Activated naive CD4-positive, alpha-beta T cell treated with anti-CD3 and anti-CD28 coated beads, Interleukin-2, amount 50 U/mL, for 24 hours (primary cell): Measurements from ENCODE around the gene SLC25A21.
"Not testable (repeated sequence)": the region's sequence is repeated elsewhere in the genome, so short reads cannot be mapped to it uniquely, and the experiment has no call there.

Source experiments
- H3K27ac Mint-ChIP-seq: one replicate; pipeline ENCODE4 v1.8.0; 2021; ENCODE audit warnings: mild to moderate bottlenecking, mixed read lengths
- H3K27me3 Mint-ChIP-seq: one replicate; pipeline ENCODE4 v1.8.0; 2021; ENCODE audit warnings: mixed read lengths
- H3K36me3 Mint-ChIP-seq: one replicate; pipeline ENCODE4 v1.8.0; 2021; ENCODE audit warnings: mixed read lengths
- H3K4me1 Mint-ChIP-seq: one replicate; pipeline ENCODE4 v1.8.0; 2021; ENCODE audit warnings: mixed read lengths
- H3K4me3 Mint-ChIP-seq: one replicate; pipeline ENCODE4 v1.8.0; 2021; ENCODE audit warnings: mild to moderate bottlenecking, mixed read lengths
- H3K9me3 Mint-ChIP-seq: one replicate; pipeline ENCODE4 v1.8.0; 2021; ENCODE audit warnings: mixed read lengths

Gene SLC25A21

GRCh38 chr14:36826614-36827013, 345.8 kb downstream of the SLC25A21 start:
- H3K27me3 Mint-ChIP-seq, result no peaks in the 10 kb centered on the region

GRCh38 chr14:36824854-36825253, 347.6 kb downstream of the SLC25A21 start:
- H3K4me1 Mint-ChIP-seq, result no peaks in the 10 kb centered on the region
- H3K27me3 Mint-ChIP-seq, result no peaks in the 10 kb centered on the region
- H3K27ac Mint-ChIP-seq, result no peak overlapping the region
- H3K36me3 Mint-ChIP-seq, result no peaks in the 10 kb centered on the region
- no peaks in the 10 kb centered on the region for H3K9me3 Mint-ChIP-seq
- H3K4me3 Mint-ChIP-seq, result no peak overlapping the region

More at GRCh38 chr14:36826614-36827013, 345.8 kb downstream of the SLC25A21 start:
- Mint-ChIP-seq H3K27ac (no peak overlapping the region), H3K36me3 (no peaks in the 10 kb centered on the region), H3K9me3 (no peaks in the 10 kb centered on the region), H3K4me1 (no peaks in the 10 kb centered on the region), H3K4me3 (no peak overlapping the region)

- no peaks in the 10 kb centered on the region for H3K36me3 Mint-ChIP-seq
- no peaks in the 10 kb centered on the region for H3K27me3 Mint-ChIP-seq
- H3K4me3 Mint-ChIP-seq, result no peak overlapping the region
- no peaks in the 10 kb centered on the region for H3K9me3 Mint-ChIP-seq
- no peak overlapping the region for H3K27ac Mint-ChIP-seq
- no peaks in the 10 kb centered on the region for H3K4me1 Mint-ChIP-seq
These were observed 348.8 kb downstream of the SLC25A21 start for GRCh38 chr14:36823651-36824050.

GRCh38 chr14:36822685-36823084, 349.7 kb downstream of the SLC25A21 start:
- Mint-ChIP-seq H3K27ac (no peak overlapping the region), H3K9me3 (no peaks in the 10 kb centered on the region), H3K4me3 (no peak overlapping the region), H3K36me3 (no peaks in the 10 kb centered on the region), H3K4me1 (no peaks in the 10 kb centered on the region), H3K27me3 (no peaks in the 10 kb centered on the region)

- H3K4me3 Mint-ChIP-seq, result no peak overlapping the region
These were observed 351.5 kb downstream of the SLC25A21 start for GRCh38 chr14:36820901-36821300.

GRCh38 chr14:36820111-36820709, 352.2 kb downstream of the SLC25A21 start:
- Mint-ChIP-seq H3K27me3 (no peaks in the 10 kb centered on the region), H3K27ac (no peak overlapping the region), H3K4me1 (no peaks in the 10 kb centered on the region), H3K4me3 (no peak overlapping the region), H3K36me3 (no peaks in the 10 kb centered on the region), H3K9me3 (no peaks in the 10 kb centered on the region)

More at GRCh38 chr14:36820901-36821300, 351.5 kb downstream of the SLC25A21 start:
- H3K9me3 Mint-ChIP-seq, result no peaks in the 10 kb centered on the region
- no peaks in the 10 kb centered on the region for H3K4me1 Mint-ChIP-seq
- no peaks in the 10 kb centered on the region for H3K36me3 Mint-ChIP-seq
- no peak overlapping the region for H3K27ac Mint-ChIP-seq
- no peaks in the 10 kb centered on the region for H3K27me3 Mint-ChIP-seq

- H3K4me3 Mint-ChIP-seq, result no peak overlapping the region
- no peaks in the 10 kb centered on the region for H3K27me3 Mint-ChIP-seq
- H3K36me3 Mint-ChIP-seq, result no peaks in the 10 kb centered on the region
- H3K27ac Mint-ChIP-seq, result no peak overlapping the region
- H3K4me1 Mint-ChIP-seq, result no peaks in the 10 kb centered on the region
- H3K9me3 Mint-ChIP-seq, result peaks cover 4% of the 10 kb centered on the region
These were observed 353.5 kb downstream of the SLC25A21 start for GRCh38 chr14:36818794-36819384.

GRCh38 chr14:36818246-36818645, 354.2 kb downstream of the SLC25A21 start:
- Mint-ChIP-seq H3K4me1 (no peaks in the 10 kb centered on the region), H3K27me3 (no peaks in the 10 kb centered on the region), H3K9me3 (peaks cover 4% of the 10 kb centered on the region), H3K4me3 (no peak overlapping the region), H3K36me3 (no peaks in the 10 kb centered on the region), H3K27ac (no peak overlapping the region)

GRCh38 chr14:36817071-36817930, 355.1 kb downstream of the SLC25A21 start:
- H3K27me3 Mint-ChIP-seq, result no peaks in the 10 kb centered on the region
- H3K4me3 Mint-ChIP-seq, result no peak overlapping the region
- H3K4me1 Mint-ChIP-seq, result no peaks in the 10 kb centered on the region
- H3K27ac Mint-ChIP-seq, result no peak overlapping the region
- H3K9me3 Mint-ChIP-seq, result peaks cover 4% of the 10 kb centered on the region
- H3K36me3 Mint-ChIP-seq, result no peaks in the 10 kb centered on the region

- Mint-ChIP-seq H3K4me1 (no peaks in the 10 kb centered on the region), H3K36me3 (no peaks in the 10 kb centered on the region), H3K27ac (no peak overlapping the region), H3K9me3 (peaks cover 4% of the 10 kb centered on the region), H3K4me3 (no peak overlapping the region), H3K27me3 (no peaks in the 10 kb centered on the region)
These were observed 355.9 kb downstream of the SLC25A21 start for GRCh38 chr14:36816481-36816880.

GRCh38 chr14:36814783-36815182, 357.6 kb downstream of the SLC25A21 start:
- H3K4me1 Mint-ChIP-seq, H3K27me3 Mint-ChIP-seq, H3K9me3 Mint-ChIP-seq, H3K4me3 Mint-ChIP-seq, H3K36me3 Mint-ChIP-seq: not testable (repeated sequence)
- H3K27ac Mint-ChIP-seq, result peak overlapping the region; percentile 84

GRCh38 chr14:36810209-36810608, 362.2 kb downstream of the SLC25A21 start:
- Mint-ChIP-seq H3K4me3 (no peak overlapping the region), H3K9me3 (peaks cover 4% of the 10 kb centered on the region), H3K36me3 (no peaks in the 10 kb centered on the region), H3K27ac (no peak overlapping the region), H3K27me3 (peaks cover 2% of the 10 kb centered on the region), H3K4me1 (no peaks in the 10 kb centered on the region)

GRCh38 chr14:36807727-36808126, 364.7 kb downstream of the SLC25A21 start:
- Mint-ChIP-seq H3K36me3 (no peaks in the 10 kb centered on the region), H3K9me3 (peaks cover 3% of the 10 kb centered on the region), H3K4me1 (no peaks in the 10 kb centered on the region), H3K4me3 (no peak overlapping the region), H3K27me3 (peaks cover 2% of the 10 kb centered on the region), H3K27ac (no peak overlapping the region)

GRCh38 chr14:36805131-36805559, 367.3 kb downstream of the SLC25A21 start:
- H3K4me1 Mint-ChIP-seq, result no peaks in the 10 kb centered on the region
- H3K27me3 Mint-ChIP-seq, result peaks cover 2% of the 10 kb centered on the region
- H3K27ac Mint-ChIP-seq, result no peak overlapping the region
- no peaks in the 10 kb centered on the region for H3K36me3 Mint-ChIP-seq
- H3K9me3 Mint-ChIP-seq, result peaks cover 3% of the 10 kb centered on the region
- no peak overlapping the region for H3K4me3 Mint-ChIP-seq

GRCh38 chr14:36797634-36798033, 374.8 kb downstream of the SLC25A21 start:
- H3K36me3 Mint-ChIP-seq, result no peaks in the 10 kb centered on the region
- H3K27ac Mint-ChIP-seq, result no peak overlapping the region
- peaks cover 2% of the 10 kb centered on the region for H3K27me3 Mint-ChIP-seq
- no peaks in the 10 kb centered on the region for H3K9me3 Mint-ChIP-seq
- H3K4me1 Mint-ChIP-seq, result no peaks in the 10 kb centered on the region
- H3K4me3 Mint-ChIP-seq, result no peak overlapping the region

GRCh38 chr14:36791402-36791801, 381.0 kb downstream of the SLC25A21 start:
- no peak overlapping the region for H3K4me3 Mint-ChIP-seq
- no peaks in the 10 kb centered on the region for H3K36me3 Mint-ChIP-seq
- no peaks in the 10 kb centered on the region for H3K9me3 Mint-ChIP-seq
- H3K27me3 Mint-ChIP-seq, result peaks cover 2% of the 10 kb centered on the region
- H3K27ac Mint-ChIP-seq, result no peak overlapping the region
- no peaks in the 10 kb centered on the region for H3K4me1 Mint-ChIP-seq
